Measurements from ENCODE around the gene MLLT3. TPM values are rescaled to one million over a fixed set of nuclear protein-coding genes. Genes with fewer than 3 reads are reported as not detected.

The MLLT3 gene
- total and polyA plus RNA-seq, 2 experiments from 2014 or later = 13.7 to 39.2 TPM

GRCh38 chr9:20309124-20309523, 313.2 kb downstream of the MLLT3 start:
- no peaks in the 10 kb centered on the region for H3K36me3 ChIP-seq (replicated peaks; ENCODE audit: insufficient read depth, low read depth)
- no peaks in the 10 kb centered on the region for H3K79me2 ChIP-seq
- H3K9me2 ChIP-seq (replicated peaks; ENCODE audit: insufficient read depth) = no peaks in the 10 kb centered on the region
- H3K9me3 ChIP-seq (ENCODE audit: low read depth) = no peaks in the 10 kb centered on the region
- H3K4me2 ChIP-seq = no peak overlapping the region
- H2AFZ ChIP-seq = no peak overlapping the region
- 47% methylated on average over 4 of the region's 4 CpGs for WGBS (ENCODE audit: low lambda C conversion rate, missing lambda C conversion rate)
- DNase-seq (ENCODE audit: low spot score) = no peak
- peaks cover 4% of the 10 kb centered on the region for H3K4me1 ChIP-seq (ENCODE audit: insufficient read depth)
- H3K27me3 ChIP-seq = no peaks in the 10 kb centered on the region
- TF ChIP-seq EZH2 (IDR thresholded peaks at IDR 0.05; ENCODE audit: borderline replicate concordance) (no peak), CTCF (IDR thresholded peaks at IDR 0.05; ENCODE audit: poor library complexity) (no peak), EZH2phosphoT487 (IDR thresholded peaks at IDR 0.05; ENCODE audit: low read depth, severe bottlenecking, unreplicated experiment) (no peak)
- H3K4me3 ChIP-seq = no peak overlapping the region
- H3K27ac ChIP-seq = no peak overlapping the region
- H4K20me1 ChIP-seq (ENCODE audit: insufficient read depth, poor library complexity, severe bottlenecking) = no peaks in the 10 kb centered on the region

- H2AFZ ChIP-seq = no peak overlapping the region
- H3K9me2 ChIP-seq (replicated peaks; ENCODE audit: insufficient read depth) = no peaks in the 10 kb centered on the region
- H4K20me1 ChIP-seq (ENCODE audit: insufficient read depth, poor library complexity, severe bottlenecking) = no peaks in the 10 kb centered on the region
- H3K79me2 ChIP-seq = no peaks in the 10 kb centered on the region
- no peaks in the 10 kb centered on the region for H3K9me3 ChIP-seq (ENCODE audit: low read depth)
- no peaks in the 10 kb centered on the region for H3K36me3 ChIP-seq (replicated peaks; ENCODE audit: insufficient read depth, low read depth)
- H3K4me2 ChIP-seq = peak overlapping the region; percentile 16
- no peaks in the 10 kb centered on the region for H3K27me3 ChIP-seq
- H3K4me3 ChIP-seq = no peak overlapping the region
- WGBS (ENCODE audit: low lambda C conversion rate, missing lambda C conversion rate) = 41% methylated on average over 7 of the region's 7 CpGs
- no peak for TF ChIP-seq CTCF (IDR thresholded peaks at IDR 0.05; ENCODE audit: poor library complexity)
- no peak for TF ChIP-seq EZH2phosphoT487 (IDR thresholded peaks at IDR 0.05; ENCODE audit: low read depth, severe bottlenecking, unreplicated experiment)
- TF ChIP-seq EZH2 (IDR thresholded peaks at IDR 0.05; ENCODE audit: borderline replicate concordance) = no peak
- peaks cover 14% of the 10 kb centered on the region for H3K4me1 ChIP-seq (ENCODE audit: insufficient read depth)
- H3K27ac ChIP-seq = no peak overlapping the region
- no peak for DNase-seq (ENCODE audit: low spot score)
Observed at GRCh38 chr9:20307621-20308020, 314.7 kb downstream of the MLLT3 start.

- TF ChIP-seq EZH2phosphoT487 (IDR thresholded peaks at IDR 0.05; ENCODE audit: low read depth, severe bottlenecking, unreplicated experiment) (no peak), CTCF (IDR thresholded peaks at IDR 0.05; ENCODE audit: poor library complexity) (no peak), EZH2 (IDR thresholded peaks at IDR 0.05; ENCODE audit: borderline replicate concordance) (no peak)
- no peak overlapping the region for H3K27ac ChIP-seq
- H3K27me3 ChIP-seq = no peaks in the 10 kb centered on the region
- no peak for DNase-seq (ENCODE audit: low spot score)
- 89% methylated on average over 4 of the region's 4 CpGs for WGBS (ENCODE audit: low lambda C conversion rate, missing lambda C conversion rate)
- no peak overlapping the region for H3K4me3 ChIP-seq
- no peaks in the 10 kb centered on the region for H3K9me3 ChIP-seq (ENCODE audit: low read depth)
- no peaks in the 10 kb centered on the region for H3K36me3 ChIP-seq (replicated peaks; ENCODE audit: insufficient read depth, low read depth)
- H3K4me2 ChIP-seq = no peak overlapping the region
- H2AFZ ChIP-seq = no peak overlapping the region
- peaks cover 14% of the 10 kb centered on the region for H3K4me1 ChIP-seq (ENCODE audit: insufficient read depth)
- H3K9me2 ChIP-seq (replicated peaks; ENCODE audit: insufficient read depth) = no peaks in the 10 kb centered on the region
- no peaks in the 10 kb centered on the region for H4K20me1 ChIP-seq (ENCODE audit: insufficient read depth, poor library complexity, severe bottlenecking)
- H3K79me2 ChIP-seq = no peaks in the 10 kb centered on the region
Observed at GRCh38 chr9:20305452-20305851, 316.8 kb downstream of the MLLT3 start.

GRCh38 chr9:20303996-20304395, 318.3 kb downstream of the MLLT3 start:
- Histone ChIP-seq H3K36me3 (replicated peaks; ENCODE audit: insufficient read depth, low read depth) (no peaks in the 10 kb centered on the region), H3K9me2 (replicated peaks; ENCODE audit: insufficient read depth) (no peaks in the 10 kb centered on the region), H2AFZ (no peak overlapping the region), H3K9me3 (ENCODE audit: low read depth) (no peaks in the 10 kb centered on the region), H4K20me1 (ENCODE audit: insufficient read depth, poor library complexity, severe bottlenecking) (no peaks in the 10 kb centered on the region), H3K79me2 (no peaks in the 10 kb centered on the region), H3K27me3 (no peaks in the 10 kb centered on the region), H3K4me2 (peak overlapping the region; percentile 12), H3K4me1 (ENCODE audit: insufficient read depth) (peaks cover 10% of the 10 kb centered on the region), H3K4me3 (no peak overlapping the region), H3K27ac (no peak overlapping the region)
- DNase-seq (ENCODE audit: low spot score) = no peak
- 25% methylated on average over 3 of the region's 3 CpGs for WGBS (ENCODE audit: low lambda C conversion rate, missing lambda C conversion rate)
- TF ChIP-seq EZH2phosphoT487 (IDR thresholded peaks at IDR 0.05; ENCODE audit: low read depth, severe bottlenecking, unreplicated experiment) (no peak), CTCF (IDR thresholded peaks at IDR 0.05; ENCODE audit: poor library complexity) (no peak), EZH2 (IDR thresholded peaks at IDR 0.05; ENCODE audit: borderline replicate concordance) (no peak)
